Measurements from ENCODE around the gene CHRNE.
A peak's percentile ranks its signal among the peaks of the same experiment; 100 is the strongest.

CHRNE gene

GRCh38 chr17:4903051-4903818 lies at the start of gene CHRNE:
Gene CHRNE (minus strand): TSS chr17:4903098. CDS start chr17:4903063, 35 bp downstream.
- DNase-seq = peak; percentile 67 to 80

DNA sequence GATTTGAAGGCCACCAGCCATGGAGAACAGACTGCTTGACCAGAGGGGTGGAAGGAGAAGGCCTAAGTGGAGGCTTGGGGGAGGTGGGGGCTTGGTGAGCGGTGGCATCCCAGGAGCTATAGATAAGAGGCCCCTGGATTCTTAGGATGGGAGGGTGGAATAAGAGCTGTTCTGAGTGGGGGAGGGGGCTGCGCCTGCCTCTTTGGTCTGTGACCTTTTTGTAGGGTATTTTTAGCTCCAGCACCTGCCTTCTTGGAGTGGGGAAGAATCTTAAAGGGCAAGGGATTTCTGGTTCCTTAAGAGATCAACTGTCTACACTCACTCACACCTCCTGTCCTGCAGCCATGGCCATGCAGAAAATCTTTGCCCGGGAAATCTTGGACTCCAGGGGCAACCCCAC lies 48.6 kb upstream of the CHRNE start:
- DNase-seq = no peak

DNA sequence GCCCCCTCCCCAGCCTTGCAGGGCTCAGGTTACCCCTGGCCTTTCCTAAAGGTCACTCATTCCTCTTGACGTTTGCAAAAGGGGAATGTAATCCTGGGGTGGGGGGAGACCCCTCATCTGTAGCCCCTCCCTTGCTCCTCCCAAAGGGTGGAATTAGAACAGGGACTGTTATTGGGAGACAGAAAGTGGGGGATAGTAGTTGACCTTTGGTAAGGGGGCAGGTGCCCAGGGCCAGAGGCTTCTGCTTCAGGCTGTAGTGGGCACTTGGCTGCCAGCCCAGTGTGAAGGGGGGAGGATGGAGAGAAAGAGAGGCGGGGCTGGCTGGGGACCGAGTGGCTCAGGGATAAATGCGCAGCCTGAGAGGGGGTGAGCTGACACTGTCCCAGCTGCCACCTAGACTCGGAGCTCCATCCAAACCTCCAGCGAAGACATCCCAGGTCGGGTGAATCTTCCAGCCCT lies 47.9 kb upstream of the CHRNE start, which contains the start of gene ENO3:
Gene ENO3 (plus strand): TSS at position 374 of the 459 bp plus-strand sequence. CDS start 711 bp downstream, outside the sequence.
- DNase-seq = peak; percentile 61 to 80

- DNase-seq = peak in 1 of 2 experiments; percentile 36
These were observed 47.3 kb upstream of the CHRNE start for GRCh38 chr17:4950075-4950745.

- DNase-seq = peak; percentile 63 to 68
These were observed 46.6 kb upstream of the CHRNE start for GRCh38 chr17:4949321-4950074.

GRCh38 chr17:4948931-4949320 lies 46.0 kb upstream of the CHRNE start:
- peak; percentile 60 to 82 for DNase-seq

DNA sequence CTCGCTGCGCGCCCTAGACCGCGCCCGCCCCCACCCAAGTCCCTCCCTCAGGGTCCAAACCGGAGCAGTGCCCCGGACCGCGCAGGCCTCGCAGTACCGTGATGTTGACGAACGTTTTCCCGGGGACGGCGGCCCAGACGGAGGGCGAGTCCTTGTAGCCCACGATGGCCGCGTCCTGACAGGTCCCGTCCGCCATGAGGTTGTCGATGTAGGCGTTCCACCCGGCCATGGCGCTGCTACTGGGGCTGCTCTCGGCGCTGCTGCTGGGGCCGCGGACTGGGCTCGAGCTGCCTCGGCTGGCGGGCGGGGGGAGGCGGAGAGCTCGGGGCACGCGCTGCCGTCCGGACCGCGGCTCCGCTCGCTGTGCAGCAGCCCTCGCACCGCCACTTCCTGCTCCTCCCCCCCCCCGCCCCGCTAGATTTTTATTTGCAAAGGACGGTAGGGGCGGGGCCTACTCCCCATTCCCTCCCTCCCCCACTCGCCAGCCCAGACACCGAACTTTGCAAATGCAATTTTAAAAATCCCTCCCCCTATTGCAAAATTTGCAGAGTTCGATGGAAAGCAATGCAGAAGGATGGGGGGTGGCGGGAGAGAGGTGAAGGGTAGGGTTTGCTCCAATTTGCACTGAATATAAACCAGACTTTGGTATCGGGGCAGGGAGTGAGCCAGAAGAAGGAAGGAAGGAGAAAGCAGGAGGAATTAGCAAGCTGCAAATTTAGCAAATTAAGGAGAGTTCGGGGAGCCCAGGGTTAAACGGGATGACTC lies 45.5 kb upstream of the CHRNE start, which contains the start of gene PFN1:
Gene PFN1 (minus strand): TSS at position 365 of the 765 bp plus-strand sequence. CDS start 136 bp downstream, at position 229.
- peak; percentile 69 to 79 for DNase-seq

GRCh38 chr17:4947411-4948165 lies 44.7 kb upstream of the CHRNE start:
- peak in 1 of 2 experiments; percentile 42 for DNase-seq

- no peak for DNase-seq
These were observed 44.1 kb upstream of the CHRNE start for GRCh38 chr17:4947010-4947410.

GRCh38 chr17:4946312-4946976 lies 43.5 kb upstream of the CHRNE start:
- DNase-seq = no peak

- DNase-seq = no peak
These were observed 43.0 kb upstream of the CHRNE start for GRCh38 chr17:4945944-4946280.

DNA sequence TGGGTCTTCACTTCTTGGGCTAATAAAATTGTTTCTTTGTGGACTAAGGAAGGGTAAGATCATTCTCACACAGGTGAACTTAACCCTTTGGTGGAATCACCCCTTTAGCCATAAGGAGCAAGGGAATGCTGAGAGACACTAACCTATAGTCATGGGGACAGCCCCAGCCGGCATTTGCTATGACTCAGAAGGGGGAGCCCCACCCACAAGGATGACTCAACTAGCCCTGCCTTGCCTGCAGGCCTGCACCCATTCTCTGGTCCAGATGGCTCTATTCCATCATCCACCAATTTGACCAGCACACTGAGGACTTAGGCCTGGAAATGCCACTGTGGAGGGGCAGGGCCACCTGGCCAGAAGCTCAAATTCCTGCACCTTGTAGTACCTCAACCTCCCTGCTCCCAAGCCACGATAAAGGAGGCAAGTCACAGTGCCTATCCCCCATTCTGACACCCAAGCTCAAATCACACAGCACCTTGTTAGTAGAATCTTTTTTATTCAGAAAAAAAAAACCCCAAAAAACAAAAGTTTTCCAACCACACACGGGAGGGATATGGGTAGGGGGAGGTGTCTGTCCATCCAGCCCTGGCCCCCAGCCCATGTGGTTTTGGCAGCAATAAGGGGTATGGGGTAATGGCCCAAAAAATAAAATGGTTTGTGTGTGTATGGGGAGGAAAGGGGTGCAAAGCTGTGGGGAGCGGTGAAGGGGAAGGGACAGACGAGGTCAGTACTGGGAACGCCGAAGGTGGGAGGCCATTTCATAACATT lies 42.5 kb upstream of the CHRNE start:
- DNase-seq = no peak

DNA sequence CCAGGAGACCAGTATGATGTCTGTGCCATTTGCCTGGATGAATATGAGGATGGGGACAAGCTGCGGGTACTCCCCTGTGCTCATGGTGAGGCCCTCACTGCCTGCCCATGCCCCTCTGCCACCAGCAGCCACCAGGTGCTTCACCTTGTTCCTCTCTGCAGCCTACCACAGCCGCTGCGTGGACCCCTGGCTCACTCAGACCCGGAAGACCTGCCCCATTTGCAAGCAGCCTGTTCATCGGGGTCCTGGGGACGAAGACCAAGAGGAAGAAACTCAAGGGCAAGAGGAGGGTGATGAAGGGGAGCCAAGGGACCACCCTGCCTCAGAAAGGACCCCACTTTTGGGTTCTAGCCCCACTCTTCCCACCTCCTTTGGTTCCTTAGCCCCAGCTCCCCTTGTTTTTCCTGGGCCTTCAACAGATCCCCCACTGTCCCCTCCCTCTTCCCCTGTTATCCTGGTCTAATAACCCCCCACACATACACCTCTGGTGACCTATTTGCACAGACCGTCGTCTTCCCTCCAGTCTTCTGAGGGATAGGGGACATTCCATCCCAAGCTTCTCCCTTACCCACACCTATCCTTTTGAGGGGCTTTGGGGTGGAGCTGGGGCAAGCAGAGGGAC lies 41.8 kb upstream of the CHRNE start:
- DNase-seq = no peak

- no peak for DNase-seq
These were observed 41.3 kb upstream of the CHRNE start for GRCh38 chr17:4944163-4944553.

DNA sequence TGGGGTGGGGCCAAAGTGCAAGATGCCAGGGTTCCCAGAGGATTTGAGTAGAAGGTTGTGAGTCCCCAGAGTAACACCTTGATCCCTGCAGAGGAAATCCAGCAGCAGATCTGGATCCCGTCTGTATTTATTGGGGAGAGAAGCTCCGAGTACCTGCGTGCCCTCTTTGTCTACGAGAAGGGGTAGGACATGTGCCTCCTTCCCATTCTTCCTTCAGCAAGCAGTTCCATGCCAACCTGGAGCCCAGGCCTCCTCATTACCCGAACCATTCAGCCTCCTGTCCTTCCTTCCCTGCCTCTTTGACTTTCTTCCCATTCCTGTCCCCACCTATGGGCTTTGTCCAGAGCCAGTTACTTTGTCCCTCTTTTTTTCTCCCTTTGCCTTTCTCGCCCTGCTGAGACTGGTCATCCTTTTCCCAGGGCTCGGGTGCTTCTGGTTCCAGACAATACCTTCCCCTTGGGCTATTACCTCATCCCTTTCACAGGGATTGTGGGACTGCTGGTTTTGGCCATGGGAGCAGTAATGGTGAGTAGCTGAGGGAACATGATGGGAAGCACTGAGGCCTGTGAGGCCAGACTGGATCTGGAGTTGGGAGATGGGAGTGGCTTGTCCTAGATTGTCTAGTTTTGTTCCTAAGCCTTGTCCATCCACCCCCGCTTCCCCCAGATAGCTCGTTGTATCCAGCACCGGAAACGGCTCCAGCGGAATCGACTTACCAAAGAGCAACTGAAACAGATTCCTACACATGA lies 40.0 kb upstream of the CHRNE start:
- DNase-seq = no peak

DNA sequence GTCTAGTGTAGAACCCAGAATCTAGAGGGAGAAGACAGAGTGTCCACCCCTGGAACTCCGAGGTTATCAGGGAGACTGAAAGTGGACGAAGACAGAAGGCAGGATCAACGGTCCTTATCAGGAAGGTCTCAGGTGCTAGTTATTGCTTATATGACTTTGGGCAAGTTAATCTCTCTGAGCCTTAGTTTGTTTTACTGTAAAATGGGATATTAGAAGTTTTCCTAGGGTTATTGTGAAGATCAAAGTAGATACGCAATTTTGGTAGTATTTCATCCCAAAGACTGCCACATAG lies 38.4 kb upstream of the CHRNE start:
- DNase-seq = no peak

DNA sequence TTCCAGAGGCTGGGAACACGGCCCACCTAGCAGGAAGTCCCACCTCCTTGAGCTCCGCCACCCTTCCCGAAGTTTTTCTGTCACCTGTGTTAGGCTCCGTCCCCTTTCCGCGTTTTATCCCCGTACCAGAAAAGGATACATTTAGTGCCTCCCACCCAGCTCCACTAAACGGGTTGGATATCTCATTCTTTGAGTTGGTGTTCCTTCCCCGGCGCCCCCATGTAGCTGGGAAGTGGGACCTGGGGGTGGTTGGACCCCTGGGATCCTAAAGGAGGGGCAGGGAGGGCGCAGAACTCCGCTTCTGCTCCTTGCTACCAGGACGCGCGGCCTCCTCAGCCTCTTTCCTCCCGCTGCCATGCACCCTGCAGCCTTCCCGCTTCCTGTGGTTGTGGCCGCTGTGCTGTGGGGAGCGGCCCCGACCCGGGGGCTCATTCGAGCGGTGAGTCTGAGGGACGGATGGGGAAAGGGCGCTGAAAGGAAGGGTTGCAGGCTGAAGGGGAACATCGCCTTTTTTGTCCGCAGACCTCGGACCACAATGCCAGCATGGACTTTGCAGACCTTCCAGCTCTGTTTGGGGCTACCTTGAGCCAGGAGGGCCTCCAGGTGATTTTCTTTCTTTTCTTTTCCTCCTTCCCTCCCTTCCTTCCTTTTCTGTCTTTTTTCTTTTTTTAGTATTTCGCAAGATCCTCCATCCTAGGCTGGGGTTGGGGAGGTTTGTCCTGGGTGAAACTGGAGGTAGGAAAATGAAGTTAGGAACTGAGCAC lies 37.8 kb upstream of the CHRNE start:
- DNase-seq = no peak

GRCh38 chr17:4939796-4940554 lies 37.1 kb upstream of the CHRNE start, which contains the start of the genes RNF167 and SLC25A11:
Gene RNF167 (plus strand): TSS chr17:4940268. CDS start chr17:4940910, 642 bp downstream.
Gene SLC25A11 (minus strand): TSS chr17:4940046. CDS start chr17:4939910, 136 bp downstream.
- DNase-seq = peak; percentile 99
